HL-60 (cell line): Measurements from ENCODE around the gene KCTD13.

Experiments used
- POLR2AphosphoS5 ChIP-seq: IDR thresholded peaks from 2 replicates; pipeline ENCODE4 v1.6.1; 2012; ENCODE audit warnings: low read depth
- SPI1 ChIP-seq: IDR thresholded peaks from 2 replicates; pipeline ENCODE4 v1.6.1; 2012; ENCODE audit warnings: low read depth, mild to moderate bottlenecking, borderline replicate concordance
- TF ChIP-seq, protein P1 (sequence below): IDR thresholded peaks from one replicate; pipeline ENCODE4 v1.5.1; 2011; ENCODE audit warnings: low read length, control low read depth, inconsistent platforms; ENCODE audit not compliant: insufficient read depth
- TF ChIP-seq, protein P2 (sequence below): IDR thresholded peaks from 2 replicates; pipeline ENCODE4 v1.6.1; 2012; ENCODE audit warnings: low read depth; ENCODE audit not compliant: insufficient replicate concordance

DNA sequence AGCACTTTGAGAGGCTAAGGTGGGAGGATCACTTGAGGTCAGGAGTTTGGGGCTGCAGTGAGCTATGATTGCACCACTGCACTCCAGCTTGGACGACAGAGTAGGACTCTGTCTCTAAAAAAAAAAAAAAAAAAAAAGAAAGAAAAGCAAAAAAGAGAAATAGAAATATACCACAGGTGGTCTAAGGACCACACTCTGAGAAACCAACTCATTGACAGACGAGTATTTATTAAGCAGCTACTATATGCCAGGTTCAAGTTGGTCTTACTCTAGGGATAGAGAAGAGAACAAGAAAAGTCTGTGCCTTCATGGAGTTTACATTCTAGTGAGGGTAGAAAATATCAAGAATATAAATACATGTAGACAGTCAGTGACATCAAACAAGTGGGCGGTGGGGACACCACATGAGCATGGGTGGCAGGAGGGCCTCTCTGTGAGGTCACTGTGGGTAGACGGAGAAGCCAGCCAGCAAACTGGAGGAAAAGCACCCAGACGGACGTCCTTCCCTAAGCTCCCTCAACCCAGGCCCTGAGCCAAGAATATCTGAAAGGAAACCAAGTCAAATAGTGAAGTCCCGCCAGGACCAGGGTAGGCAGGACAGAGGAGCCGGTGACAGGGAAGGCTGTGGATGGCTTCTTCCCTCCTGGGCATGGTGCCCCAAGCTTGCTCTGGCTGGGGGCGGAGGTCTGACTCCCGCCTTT, 67.7 kb downstream of the KCTD13 start:
- TF ChIP-seq, protein P1, sequence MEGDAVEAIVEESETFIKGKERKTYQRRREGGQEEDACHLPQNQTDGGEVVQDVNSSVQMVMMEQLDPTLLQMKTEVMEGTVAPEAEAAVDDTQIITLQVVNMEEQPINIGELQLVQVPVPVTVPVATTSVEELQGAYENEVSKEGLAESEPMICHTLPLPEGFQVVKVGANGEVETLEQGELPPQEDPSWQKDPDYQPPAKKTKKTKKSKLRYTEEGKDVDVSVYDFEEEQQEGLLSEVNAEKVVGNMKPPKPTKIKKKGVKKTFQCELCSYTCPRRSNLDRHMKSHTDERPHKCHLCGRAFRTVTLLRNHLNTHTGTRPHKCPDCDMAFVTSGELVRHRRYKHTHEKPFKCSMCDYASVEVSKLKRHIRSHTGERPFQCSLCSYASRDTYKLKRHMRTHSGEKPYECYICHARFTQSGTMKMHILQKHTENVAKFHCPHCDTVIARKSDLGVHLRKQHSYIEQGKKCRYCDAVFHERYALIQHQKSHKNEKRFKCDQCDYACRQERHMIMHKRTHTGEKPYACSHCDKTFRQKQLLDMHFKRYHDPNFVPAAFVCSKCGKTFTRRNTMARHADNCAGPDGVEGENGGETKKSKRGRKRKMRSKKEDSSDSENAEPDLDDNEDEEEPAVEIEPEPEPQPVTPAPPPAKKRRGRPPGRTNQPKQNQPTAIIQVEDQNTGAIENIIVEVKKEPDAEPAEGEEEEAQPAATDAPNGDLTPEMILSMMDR: no peak
- TF ChIP-seq, protein P2, sequence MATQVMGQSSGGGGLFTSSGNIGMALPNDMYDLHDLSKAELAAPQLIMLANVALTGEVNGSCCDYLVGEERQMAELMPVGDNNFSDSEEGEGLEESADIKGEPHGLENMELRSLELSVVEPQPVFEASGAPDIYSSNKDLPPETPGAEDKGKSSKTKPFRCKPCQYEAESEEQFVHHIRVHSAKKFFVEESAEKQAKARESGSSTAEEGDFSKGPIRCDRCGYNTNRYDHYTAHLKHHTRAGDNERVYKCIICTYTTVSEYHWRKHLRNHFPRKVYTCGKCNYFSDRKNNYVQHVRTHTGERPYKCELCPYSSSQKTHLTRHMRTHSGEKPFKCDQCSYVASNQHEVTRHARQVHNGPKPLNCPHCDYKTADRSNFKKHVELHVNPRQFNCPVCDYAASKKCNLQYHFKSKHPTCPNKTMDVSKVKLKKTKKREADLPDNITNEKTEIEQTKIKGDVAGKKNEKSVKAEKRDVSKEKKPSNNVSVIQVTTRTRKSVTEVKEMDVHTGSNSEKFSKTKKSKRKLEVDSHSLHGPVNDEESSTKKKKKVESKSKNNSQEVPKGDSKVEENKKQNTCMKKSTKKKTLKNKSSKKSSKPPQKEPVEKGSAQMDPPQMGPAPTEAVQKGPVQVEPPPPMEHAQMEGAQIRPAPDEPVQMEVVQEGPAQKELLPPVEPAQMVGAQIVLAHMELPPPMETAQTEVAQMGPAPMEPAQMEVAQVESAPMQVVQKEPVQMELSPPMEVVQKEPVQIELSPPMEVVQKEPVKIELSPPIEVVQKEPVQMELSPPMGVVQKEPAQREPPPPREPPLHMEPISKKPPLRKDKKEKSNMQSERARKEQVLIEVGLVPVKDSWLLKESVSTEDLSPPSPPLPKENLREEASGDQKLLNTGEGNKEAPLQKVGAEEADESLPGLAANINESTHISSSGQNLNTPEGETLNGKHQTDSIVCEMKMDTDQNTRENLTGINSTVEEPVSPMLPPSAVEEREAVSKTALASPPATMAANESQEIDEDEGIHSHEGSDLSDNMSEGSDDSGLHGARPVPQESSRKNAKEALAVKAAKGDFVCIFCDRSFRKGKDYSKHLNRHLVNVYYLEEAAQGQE: no peak
- no peak for TF ChIP-seq SPI1
- TF ChIP-seq POLR2AphosphoS5: no peak
